Activated T-cell treated with anti-CD3 and anti-CD28 coated beads for 1 hour (primary cell): ENCODE results near the gene MFN2.

Experiments used
- DNase-seq: peaks from one replicate; pipeline ENCODE4 v3.0.0-alpha.2; 2020; ENCODE audit warnings: low read depth

Gene MFN2

DNA sequence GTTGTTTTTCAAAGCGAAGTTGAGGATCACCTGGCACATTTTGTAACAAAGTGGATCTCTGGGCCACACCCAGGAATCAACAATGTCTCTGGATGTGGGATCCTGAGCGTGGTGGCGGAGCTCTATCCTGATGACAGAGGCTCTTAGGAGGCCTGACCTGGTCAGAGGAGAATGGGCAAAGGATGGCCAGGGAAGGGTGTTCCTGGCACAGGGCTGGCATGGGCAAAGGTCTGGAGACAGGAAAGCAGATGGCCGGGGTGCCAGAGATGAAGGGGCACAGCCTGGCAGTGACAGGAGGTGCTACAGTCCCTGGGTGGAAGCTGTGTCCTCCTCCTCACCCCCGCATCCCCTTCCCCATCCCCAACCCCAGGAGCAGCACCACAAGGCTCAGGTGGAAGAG, 20.0 kb upstream of the MFN2 start:
- no peak for DNase-seq

DNA sequence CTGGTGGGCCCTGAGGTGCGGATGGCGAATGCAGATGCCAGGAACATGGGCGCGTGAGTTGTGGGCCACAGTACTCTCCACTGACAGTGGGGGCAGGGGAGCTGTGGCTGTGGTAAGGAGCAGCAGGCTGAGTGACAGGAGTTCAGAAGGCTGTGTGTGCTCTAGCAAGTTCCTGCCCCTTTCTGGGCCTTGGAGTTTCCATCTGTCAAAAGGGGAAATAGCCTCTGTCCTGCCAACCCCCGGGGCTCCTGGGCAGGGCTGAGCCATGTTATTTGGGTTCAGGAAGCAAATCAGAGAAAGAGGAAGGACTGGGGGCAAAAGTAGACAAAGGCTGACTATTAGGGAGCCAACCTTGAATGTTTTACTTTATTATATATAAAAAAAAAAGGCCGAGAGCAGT, 19.5 kb upstream of the MFN2 start:
- no peak for DNase-seq

GRCh38 chr1:11961230-11961629, 19.0 kb upstream of the MFN2 start:
- DNase-seq = no peak

GRCh38 chr1:11963622-11964021, 16.6 kb upstream of the MFN2 start:
- DNase-seq = no peak

DNA sequence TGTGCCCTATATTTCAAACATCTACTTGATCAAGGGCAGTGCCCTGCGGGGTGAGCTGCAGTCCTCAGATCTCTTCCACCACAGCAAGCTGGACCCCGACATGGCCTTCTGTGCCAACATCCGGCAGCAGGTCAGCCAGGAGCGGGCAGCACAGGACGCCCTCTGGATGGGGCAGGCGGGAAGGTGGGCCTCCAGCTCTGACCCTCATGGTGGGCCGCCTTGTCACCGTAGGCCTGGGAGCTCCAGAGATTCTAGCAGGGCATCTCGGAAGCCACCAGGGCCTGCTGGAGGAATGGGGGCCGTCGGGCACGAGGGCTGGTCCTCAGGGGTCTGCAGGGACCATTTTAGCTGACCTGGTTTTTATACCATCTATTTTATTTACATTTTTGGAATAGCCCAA, 15.6 kb upstream of the MFN2 start:
- DNase-seq = no peak

- no peak for DNase-seq
These were observed 13.2 kb upstream of the MFN2 start for GRCh38 chr1:11967028-11967547.

GRCh38 chr1:11970441-11971185, 9.6 kb upstream of the MFN2 start:
- DNase-seq = no peak

- DNase-seq = no peak
These were observed 2.6 kb upstream of the MFN2 start for GRCh38 chr1:11977625-11978024.

DNA sequence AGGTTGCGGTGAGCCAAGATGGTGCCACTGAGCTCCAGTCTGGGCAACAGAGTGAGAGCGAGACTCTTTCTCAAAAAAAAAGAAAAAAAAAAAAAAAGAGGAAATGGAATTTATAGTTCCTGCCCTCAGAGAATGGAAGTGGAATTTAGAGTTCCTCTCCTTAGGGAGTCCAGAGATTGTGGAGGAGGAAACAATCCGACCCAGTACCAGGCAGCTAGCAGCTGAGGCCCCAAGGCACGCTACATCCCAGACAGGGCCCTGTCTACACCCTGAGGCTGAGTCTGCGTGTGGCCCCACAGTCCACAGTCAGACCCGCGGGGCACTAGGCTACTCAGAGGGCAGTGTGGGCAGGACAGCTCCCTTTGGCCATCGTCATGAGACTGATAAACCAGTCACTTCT, 1.9 kb upstream of the MFN2 start:
- no peak for DNase-seq

GRCh38 chr1:11979028-11979850, 1.0 kb upstream of the MFN2 start:
- no peak for DNase-seq

GRCh38 chr1:11980676-11980972, 380 bp downstream of the MFN2 start:
- no peak for DNase-seq

GRCh38 chr1:11981378-11982009, 1.2 kb downstream of the MFN2 start:
- no peak for DNase-seq

DNA sequence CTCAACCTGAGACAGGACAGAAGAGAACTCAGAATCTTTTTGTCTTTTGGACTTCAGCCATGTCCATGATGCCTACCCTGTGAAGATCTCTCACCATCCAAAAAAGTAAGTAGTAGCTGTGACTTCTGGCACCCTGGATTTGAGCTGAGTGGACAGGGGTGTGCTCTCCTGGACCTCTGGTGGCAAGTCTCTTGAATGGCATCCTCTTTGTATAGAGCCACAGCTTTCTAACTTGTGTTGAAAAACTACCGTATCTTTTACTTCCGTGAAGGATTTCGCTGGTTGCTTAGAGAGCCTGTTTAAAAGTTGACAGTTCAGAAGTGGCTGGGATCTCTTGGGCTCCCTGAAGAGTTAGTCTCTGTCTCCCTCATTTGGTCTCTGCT, 1.8 kb downstream of the MFN2 start:
- no peak for DNase-seq

DNA sequence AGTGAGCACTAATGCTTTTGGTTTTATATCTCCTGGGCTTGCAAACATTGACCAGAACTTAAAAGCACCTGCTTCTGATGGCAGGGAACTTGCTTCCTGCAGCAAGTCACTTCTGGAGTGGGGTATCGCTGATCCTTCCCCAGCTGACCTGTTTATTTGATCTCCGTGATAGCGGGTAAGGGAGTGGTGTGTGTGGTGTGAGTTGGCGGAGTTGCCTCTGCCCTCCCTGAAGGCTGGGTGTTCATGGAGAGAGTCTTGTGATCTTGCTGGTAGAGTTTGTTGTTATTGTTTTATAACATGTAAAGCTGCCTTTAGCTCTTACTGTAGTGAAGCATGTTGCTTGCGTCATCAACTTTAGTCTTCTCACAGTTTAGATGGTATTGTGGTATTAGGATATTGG, 3.9 kb downstream of the MFN2 start:
- DNase-seq = no peak

DNA sequence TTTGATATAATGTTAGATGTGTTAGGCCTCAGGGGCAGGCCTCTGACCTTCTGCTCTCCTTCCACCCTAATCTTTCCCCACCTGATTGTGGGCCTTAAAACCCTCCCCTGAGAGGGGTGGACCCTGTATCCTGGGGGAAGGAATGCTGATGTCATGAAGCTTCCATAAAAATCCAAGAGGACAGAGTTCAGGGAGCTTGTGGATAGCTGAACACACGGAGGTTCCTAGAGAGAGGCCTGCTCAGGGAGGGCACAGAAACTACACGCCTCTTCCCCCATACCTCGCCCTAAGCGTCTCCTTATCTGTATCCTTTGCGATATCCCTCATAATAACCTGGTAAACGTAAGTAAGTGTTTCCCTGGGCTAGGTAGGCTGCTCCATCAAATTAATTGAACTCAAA, 4.3 kb downstream of the MFN2 start:
- no peak for DNase-seq

GRCh38 chr1:11985171-11985570, 4.9 kb downstream of the MFN2 start:
- no peak for DNase-seq

DNA sequence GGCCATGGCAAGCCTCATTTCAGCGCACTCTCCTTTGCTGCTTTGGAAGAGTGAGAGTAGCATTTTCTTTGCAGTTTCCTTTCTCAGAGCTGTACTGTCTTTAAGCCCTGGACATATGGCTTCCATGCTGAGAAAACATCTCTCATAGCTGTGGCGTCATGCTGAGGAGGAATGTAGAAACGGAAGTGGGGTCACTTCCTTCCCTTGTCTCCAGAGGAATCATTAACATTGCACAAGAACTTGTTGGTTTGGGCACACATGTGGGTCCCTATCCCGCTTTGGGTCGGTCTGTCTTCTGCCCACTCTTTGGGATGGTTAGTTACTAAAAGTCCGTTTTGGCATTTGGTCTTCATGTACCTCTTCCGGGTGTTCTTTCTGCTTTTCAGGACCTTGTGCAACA, 5.6 kb downstream of the MFN2 start:
- DNase-seq = no peak

GRCh38 chr1:11989669-11990068, 9.4 kb downstream of the MFN2 start:
- DNase-seq = no peak

DNA sequence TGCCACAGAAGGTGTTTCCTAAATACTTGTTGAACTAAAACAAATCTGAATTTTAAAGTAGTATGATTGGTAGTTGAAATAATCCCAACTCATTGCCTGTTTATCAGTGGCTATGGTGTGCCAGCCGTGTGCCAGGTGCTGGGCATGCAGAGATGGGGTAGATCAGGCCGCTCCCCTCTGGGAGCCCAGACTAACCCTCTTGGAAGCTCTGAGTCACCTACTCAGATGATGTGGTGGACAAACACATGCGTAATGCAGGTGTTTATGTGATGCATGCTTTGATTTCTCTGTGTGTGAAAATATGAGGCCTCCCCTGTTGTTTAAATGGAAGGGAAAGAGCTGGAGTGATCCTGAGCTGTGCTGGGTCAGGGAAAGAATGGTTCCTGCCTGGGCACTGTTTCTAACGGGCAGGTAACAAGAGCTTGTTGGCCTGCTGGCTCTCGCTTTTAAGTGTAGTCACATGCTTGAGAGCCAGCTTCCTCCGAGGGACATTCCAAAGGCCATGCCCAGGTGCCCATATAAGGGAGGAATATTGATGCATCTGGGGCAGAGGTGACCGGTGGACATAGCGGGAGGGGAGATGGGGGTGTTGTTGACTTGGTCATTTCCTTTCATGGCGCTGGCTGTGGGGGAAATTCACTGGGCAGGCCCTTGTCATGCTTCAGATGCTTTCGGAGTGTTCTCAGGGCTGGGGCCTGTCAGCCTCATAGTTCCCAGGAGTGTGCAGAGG, 10.2 kb downstream of the MFN2 start:
- DNase-seq = no peak

DNA sequence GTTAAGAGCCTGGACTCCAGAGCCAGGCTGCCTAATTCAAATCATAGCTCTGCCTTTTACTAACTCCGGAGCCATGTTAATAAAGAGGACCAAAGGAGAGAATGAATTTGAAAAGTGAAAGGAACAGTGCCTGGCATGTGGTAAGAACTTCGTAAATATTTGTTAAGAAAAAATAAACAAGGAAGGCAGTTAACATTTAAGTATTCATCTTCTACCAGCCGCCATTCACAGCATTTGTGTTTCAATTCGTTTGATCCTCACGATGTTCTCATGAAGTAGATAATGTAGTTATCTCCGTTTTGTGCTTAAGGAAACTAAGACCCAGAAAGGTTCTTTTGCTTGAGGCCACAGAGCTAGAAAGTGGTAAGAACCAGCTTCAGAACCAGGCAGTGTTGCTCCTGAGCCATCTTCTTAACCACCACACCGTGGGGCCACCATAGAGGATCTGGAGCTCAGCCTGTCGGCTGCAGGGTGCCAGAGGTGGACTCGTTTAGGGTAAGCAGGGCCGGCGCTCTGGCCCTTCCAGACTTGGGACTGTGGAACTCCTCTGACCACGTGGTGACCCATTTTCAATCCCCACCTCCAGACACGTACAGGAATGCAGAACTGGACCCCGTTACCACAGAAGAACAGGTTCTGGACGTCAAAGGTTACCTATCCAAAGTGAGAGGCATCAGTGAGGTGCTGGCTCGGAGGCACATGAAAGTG, 11.9 kb downstream of the MFN2 start:
- DNase-seq = no peak

DNA sequence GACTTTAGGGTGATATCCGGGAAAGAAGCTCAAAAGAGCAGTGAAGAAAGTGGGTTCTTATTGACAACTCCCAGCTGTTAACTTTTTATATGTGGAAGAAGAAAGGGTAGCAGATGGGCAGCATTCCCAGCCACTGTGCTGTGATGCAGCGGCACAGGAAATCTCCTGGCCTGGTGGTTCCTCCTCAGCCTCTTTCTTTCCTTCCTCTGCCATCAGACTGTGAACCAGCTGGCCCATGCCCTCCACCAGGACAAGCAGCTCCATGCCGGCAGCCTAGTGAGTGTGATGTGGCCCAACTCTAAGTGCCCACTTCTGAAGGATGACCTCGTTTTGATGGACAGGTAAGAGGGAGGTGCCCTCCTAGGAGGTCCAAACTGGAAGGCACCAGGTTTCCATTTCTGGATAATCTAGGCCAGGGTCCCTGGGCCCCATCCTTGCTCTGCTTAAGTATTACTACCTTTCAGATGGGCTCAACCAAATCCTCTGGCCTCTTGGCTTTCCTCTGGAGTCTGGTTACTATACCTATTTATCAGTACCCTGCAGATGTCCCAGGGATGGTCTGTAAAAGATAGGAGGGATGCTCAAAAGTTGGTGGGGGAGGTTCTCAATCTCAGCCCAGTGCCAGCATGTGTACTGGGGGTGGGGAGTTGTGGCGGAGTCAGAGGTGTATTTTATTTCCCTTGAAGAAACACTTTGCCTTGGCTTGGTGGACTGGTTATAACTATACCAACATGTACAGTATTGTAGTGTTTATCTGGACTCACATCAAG, 17.0 kb downstream of the MFN2 start:
- DNase-seq = no peak
